ENCODE measurements around the gene GNPNAT1.
"Not testable (repeated sequence)": the region's sequence is repeated elsewhere in the genome, so short reads cannot be mapped to it uniquely, and the experiment has no call there.

The GNPNAT1 gene

DNA sequence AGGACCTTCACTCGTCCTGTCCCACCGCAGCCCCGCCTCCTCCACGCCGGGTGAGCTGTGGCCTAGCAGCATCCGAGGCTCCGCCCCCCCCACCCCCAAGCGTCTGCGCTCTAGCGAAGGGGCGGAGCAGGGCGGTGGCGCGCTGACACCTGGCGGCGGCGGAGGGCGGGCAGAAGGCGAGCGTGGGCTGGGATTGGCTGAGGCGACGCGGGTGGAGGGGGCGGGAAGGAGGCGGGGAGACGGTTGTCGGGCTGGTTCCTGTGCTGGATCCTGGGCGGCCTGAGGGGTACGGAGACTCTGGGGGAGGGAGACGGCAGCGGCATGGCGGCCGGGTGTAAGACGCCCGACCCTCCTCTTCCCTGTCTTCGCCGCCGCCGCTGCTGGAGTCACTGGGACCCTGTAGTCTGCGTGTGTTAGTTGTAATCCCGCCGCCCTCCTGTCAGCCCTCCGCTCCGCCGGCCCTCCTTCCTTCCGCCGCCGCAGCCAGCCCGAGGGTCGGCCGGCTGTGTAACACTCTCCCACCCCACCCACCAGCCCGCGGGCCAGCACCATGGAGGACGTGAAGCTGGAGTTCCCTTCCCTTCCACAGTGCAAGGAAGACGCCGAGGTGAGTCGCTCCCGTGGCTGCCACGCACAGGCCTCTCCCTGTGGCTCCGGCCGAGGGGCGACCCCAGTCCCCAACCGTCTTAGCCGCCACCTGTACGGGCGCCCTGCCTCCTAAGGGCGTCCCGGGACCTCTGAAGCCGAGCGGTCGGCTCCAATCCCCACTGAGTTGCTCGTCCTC, 61.3 kb downstream of the GNPNAT1 start, which contains the start of gene STYX:
Gene STYX, plus strand, starts transcription at position 242 of the 784 bp plus-strand sequence. Its CDS starts 309 bp downstream, at position 551.
- DNase-seq, result peak; percentile 25 to 98 (median 95)

DNA sequence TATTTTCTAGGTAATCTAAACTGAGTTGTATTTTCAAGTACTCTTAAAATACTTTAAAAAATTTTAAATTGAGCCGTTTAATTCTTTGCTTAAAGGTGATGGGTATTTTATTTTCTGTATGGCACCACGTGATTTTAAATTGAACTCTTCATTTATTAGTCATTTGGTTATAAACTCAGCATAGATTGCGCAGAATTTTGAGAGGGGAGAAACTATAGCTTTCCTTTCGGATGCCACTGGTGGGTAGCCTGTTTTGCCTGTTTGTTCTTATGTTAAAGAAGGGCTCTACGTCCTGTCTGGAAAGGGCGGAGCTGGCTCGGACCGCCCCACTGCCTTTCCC, 61.9 kb downstream of the GNPNAT1 start:
- DNase-seq, result no peak

DNA sequence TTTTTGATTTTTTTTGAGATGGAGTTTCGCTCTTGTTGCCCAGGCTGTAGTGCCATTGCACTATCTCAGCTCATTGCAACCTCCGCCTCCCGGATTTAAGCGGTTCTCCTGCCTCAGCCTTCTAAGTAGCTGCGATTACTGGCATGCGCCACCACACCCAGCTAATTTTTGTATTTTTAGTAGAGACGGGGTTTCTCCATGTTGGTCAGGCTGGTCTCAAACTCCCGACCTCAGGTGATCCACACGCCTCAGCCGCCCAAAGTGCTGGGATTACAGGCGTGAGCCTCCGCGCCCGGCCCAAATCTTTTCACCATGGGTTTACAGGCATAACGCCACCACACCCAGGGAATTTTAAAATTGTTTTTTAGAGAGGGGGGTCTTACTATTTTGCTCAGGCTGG, 62.4 kb downstream of the GNPNAT1 start:
- not testable (repeated sequence) for DNase-seq

DNA sequence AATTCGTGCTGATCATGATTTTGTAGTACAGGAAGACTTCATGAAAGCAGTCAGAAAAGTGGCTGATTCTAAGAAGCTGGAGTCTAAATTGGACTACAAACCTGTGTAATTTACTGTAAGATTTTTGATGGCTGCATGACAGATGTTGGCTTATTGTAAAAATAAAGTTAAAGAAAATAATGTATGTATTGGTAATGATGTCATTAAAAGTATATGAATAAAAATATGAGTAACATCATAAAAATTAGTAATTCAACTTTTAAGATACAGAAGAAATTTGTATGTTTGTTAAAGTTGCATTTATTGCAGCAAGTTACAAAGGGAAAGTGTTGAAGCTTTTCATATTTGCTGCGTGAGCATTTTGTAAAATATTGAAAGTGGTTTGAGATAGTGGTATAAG, 63.9 kb downstream of the GNPNAT1 start:
- DNase-seq, result not testable (repeated sequence)

Data from amygdala (tissue), 56 donors.